HEK293T (cell line): ENCODE measurements around the gene SLC22A14.

Experiments
- CTCF ChIA-PET: fragments of 350-600 bp; formaldehyde crosslinking; extraction: SDS; loops from one replicate; lab custom pipeline; 2021; ENCODE audit warnings: antibody characterized with exemption, inconsistent platforms; lab: Yijun Ruan, JAX
- POLR2A ChIA-PET: fragments of 350-600 bp; formaldehyde crosslinking; extraction: SDS; loops from one replicate; lab custom pipeline; 2020; ENCODE audit warnings: antibody characterized with exemption, inconsistent platforms; lab: Yijun Ruan, JAX
- DNase-seq: peaks from one replicate; pipeline ENCODE4 v3.0.0; 2012; ENCODE audit warnings: mixed read lengths; ENCODE audit errors: extremely low spot score
- ARNT ChIP-seq: fragments of 450-650 bp; IDR thresholded peaks from 2 replicates; pipeline ENCODE4 v1.6.1; 2017; ENCODE audit warnings: mild to moderate bottlenecking
- BHLHE40 ChIP-seq: fragments of 450-650 bp; IDR thresholded peaks from 2 replicates; pipeline ENCODE4 v1.6.1; 2016; ENCODE audit warnings: mild to moderate bottlenecking, moderate library complexity, borderline replicate concordance
- CTBP1 ChIP-seq: fragments of 450-650 bp; IDR thresholded peaks from 2 replicates; pipeline ENCODE4 v1.6.1; 2016; ENCODE audit warnings: borderline replicate concordance
- ELF4 ChIP-seq: fragments of 450-650 bp; IDR thresholded peaks from 2 replicates; pipeline ENCODE4 v1.6.1; 2017; ENCODE audit warnings: antibody characterized with exemption
- FOXA1 ChIP-seq: fragments of 450-650 bp; IDR thresholded peaks from 2 replicates; pipeline ENCODE4 v1.6.1; 2016; ENCODE audit warnings: mild to moderate bottlenecking
- FOXK2 ChIP-seq: fragments of 450-650 bp; IDR thresholded peaks from 2 replicates; pipeline ENCODE4 v1.6.1; 2016; ENCODE audit warnings: mild to moderate bottlenecking
- FOXM1 ChIP-seq: fragments of 450-650 bp; IDR thresholded peaks from 2 replicates; pipeline ENCODE4 v1.6.1; 2017; ENCODE audit warnings: mild to moderate bottlenecking, borderline replicate concordance
- HDGF ChIP-seq: fragments of 450-650 bp; IDR thresholded peaks from 2 replicates; pipeline ENCODE4 v1.6.1; 2017; ENCODE audit warnings: antibody characterized with exemption, borderline replicate concordance
- L3MBTL2 ChIP-seq: fragments of 450-650 bp; conservative IDR thresholded peaks from 2 replicates; pipeline ENCODE4 v1.6.1; 2016; ENCODE audit warnings: mild to moderate bottlenecking
- LEF1 ChIP-seq: fragments of 450-650 bp; IDR thresholded peaks from 2 replicates; pipeline ENCODE4 v1.6.1; 2017; ENCODE audit warnings: mild to moderate bottlenecking, borderline replicate concordance
- NFRKB ChIP-seq: fragments of 450-650 bp; IDR thresholded peaks from 2 replicates; pipeline ENCODE4 v1.6.1; 2016; ENCODE audit warnings: mild to moderate bottlenecking, moderate library complexity
- SP1 ChIP-seq: fragments of 450-650 bp; IDR thresholded peaks from 2 replicates; pipeline ENCODE4 v1.6.1; 2017
- SUZ12 ChIP-seq: fragments of 450-650 bp; IDR thresholded peaks from 2 replicates; pipeline ENCODE4 v1.6.1; 2016; ENCODE audit warnings: mild to moderate bottlenecking
- TARDBP ChIP-seq: fragments of 450-650 bp; IDR thresholded peaks from 2 replicates; pipeline ENCODE4 v1.6.1; 2016
- ZNF384 ChIP-seq: fragments of 450-650 bp; IDR thresholded peaks from 2 replicates; pipeline ENCODE4 v1.6.1; 2016
- TF ChIP-seq, protein P1 (sequence below): fragments of 450-650 bp; IDR thresholded peaks from 2 replicates; pipeline ENCODE4 v1.6.1; 2016

The SLC22A14 gene

DNA sequence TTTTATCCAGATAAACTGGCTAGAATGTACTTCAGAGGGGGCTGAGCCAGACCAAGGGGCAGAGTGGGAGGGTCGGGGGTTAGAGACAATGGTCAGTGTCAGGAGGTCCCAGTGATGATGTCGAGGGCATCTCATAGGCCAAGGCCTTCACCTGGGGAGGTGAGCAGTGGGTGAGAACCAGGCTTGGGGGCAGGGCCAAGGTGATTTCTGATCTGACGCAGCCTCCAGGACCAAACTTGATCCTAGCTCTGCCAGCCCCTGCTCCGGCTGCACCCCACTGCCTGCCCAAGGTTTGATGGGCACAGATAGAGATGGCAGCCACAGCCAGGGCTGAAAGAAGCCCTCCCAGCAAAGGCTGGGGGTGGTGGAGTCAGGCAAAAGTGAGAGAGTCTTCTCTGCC lies 79.4 kb downstream of the SLC22A14 start:
- ChIA-PET POLR2A (no interaction called here), CTCF (no interaction called here)
- TF ChIP-seq SUZ12 (no peak), ZNF384 (no peak), ARNT (no peak), HDGF (no peak), BHLHE40 (no peak), ELF4 (no peak), FOXK2 (no peak), L3MBTL2 (no peak), CTBP1 (no peak), LEF1 (no peak), SP1 (no peak)
- TF ChIP-seq, protein P1, sequence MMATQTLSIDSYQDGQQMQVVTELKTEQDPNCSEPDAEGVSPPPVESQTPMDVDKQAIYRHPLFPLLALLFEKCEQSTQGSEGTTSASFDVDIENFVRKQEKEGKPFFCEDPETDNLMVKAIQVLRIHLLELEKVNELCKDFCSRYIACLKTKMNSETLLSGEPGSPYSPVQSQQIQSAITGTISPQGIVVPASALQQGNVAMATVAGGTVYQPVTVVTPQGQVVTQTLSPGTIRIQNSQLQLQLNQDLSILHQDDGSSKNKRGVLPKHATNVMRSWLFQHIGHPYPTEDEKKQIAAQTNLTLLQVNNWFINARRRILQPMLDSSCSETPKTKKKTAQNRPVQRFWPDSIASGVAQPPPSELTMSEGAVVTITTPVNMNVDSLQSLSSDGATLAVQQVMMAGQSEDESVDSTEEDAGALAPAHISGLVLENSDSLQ: no peak
- no peak for DNase-seq

DNA sequence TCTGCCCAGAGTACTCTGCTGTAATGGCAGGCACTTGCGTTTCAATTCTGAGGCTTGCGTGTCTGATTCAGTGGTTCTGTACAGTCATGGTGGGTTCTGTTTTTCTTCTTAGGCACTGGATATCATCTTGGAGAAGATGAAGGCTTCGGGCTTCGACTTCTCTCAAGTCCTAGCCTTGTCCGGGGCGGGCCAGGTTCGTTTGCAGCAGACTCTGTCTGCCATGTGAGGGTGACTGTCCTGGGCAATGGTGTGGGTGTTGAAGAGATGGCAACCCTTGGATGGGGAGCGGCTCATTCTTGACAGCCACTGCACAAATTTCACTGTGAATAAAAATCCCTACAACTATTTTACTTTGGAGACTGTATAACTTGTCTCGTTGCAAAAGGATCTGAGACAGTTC lies 80.7 kb downstream of the SLC22A14 start:
- DNase-seq: no peak
- CTCF ChIA-PET: no interaction called here
- TF ChIP-seq FOXK2 (no peak), SUZ12 (no peak), L3MBTL2 (no peak), FOXM1 (no peak), CTBP1 (no peak), ELF4 (no peak), ARNT (no peak), ZNF384 (no peak), FOXA1 (no peak), LEF1 (no peak), TARDBP (no peak)
- POLR2A ChIA-PET: no interaction called here

DNA sequence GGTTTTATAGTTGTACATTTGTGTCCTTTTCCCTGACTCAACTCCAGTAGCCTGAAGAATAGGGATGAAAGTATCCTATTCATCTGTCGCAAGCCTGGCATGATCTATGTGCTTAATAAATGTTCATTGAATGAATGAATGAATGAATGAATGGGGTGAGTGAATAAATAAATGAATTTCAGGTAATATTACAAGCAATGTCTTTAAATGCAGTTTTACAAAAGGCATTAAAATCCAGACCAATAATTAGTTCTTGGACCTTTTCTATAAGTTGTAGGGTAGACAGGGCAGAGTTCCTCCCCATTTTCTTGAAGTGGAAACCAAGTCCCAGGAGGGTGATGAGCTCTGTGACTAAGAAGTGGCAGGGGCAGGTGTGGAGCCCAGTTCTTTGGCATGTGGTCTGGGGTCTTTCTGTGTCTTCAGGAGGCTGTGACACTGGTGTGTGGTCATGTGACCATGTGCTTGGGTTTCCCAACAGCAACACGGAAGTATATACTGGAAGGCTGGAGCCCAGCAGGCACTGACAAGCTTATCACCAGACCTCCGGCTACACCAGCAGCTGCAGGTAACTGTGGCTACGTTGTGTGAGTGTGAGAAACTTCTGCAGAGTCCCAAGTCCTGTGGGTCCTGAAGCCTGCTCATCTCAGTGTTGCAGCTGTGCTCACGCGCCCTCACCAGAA lies 82.8 kb downstream of the SLC22A14 start:
- CTCF ChIA-PET: no interaction called here
- TF ChIP-seq NFRKB: no peak
- TF ChIP-seq FOXK2: no peak
- no peak for TF ChIP-seq SP1
- DNase-seq: no peak
- POLR2A ChIA-PET: no interaction called here

DNA sequence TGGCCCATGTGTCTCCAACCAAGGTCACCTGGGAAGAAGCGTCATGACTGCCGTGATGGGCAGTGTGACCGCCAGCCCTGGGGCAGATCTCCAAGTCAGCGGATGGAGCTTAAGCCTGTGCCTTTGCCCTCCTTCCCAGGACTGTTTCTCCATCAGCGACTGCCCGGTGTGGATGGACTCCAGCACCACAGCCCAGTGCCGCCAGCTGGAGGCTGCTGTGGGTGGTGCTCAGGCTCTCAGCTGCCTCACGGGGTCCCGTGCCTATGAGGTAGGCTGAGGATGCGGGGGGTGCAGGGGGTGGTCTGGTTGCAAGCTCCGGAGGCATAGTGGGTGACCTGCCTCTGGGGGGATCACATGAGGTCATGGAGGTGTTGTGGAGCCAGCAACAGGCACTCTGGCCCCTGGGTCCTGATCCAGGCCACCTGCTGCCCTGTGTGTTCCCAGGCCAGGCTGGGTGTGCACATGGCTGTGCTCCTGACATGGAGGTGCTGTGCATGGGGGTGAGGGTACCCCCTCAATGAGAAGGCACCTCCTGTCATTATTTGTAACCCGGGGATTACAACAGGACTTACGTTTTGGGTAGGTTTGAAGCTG lies 83.5 kb downstream of the SLC22A14 start:
- ChIA-PET CTCF (no interaction called here), POLR2A (no interaction called here)
- TF ChIP-seq HDGF: no peak
- no peak for TF ChIP-seq FOXM1
- TF ChIP-seq FOXK2: no peak
- TF ChIP-seq, protein P1: no peak
- no peak for TF ChIP-seq SUZ12
- no peak for TF ChIP-seq LEF1
- no peak for TF ChIP-seq FOXA1
- no peak for TF ChIP-seq ELF4
- no peak for TF ChIP-seq TARDBP
- TF ChIP-seq BHLHE40: no peak
- TF ChIP-seq SP1: no peak
- TF ChIP-seq NFRKB: no peak
- no peak for TF ChIP-seq ZNF384
- no peak for TF ChIP-seq CTBP1

DNA sequence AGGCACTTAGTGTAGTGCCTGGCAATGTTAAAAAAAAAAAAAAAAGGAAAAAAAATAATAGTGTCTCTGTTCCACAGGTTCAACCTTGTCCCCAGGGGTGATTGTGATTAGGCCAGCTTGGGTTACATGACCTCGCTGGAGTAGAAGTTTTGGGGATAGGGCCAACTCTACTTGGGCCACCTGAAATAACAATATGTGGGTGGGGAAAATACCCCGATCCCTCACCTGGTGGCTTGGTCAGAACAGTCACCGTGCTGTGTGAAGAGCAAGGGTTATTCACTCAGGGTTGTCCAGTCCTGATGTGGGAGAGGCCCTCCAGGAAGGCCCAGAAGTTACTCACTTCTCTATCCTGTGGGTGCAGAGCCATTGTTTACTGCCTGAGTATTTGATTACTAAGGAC lies 84.0 kb downstream of the SLC22A14 start:
- ChIA-PET POLR2A (no interaction called here), CTCF (no interaction called here)
- DNase-seq: no peak
- TF ChIP-seq FOXA1 (no peak), TARDBP (no peak), SP1 (no peak), ELF4 (no peak), HDGF (no peak), NFRKB (no peak), CTBP1 (no peak), FOXM1 (no peak), LEF1 (no peak), ZNF384 (no peak)
- TF ChIP-seq, protein P1: no peak

More for the DNA sequence above, 83.5 kb downstream of the SLC22A14 start:
- DNase-seq: no peak

DNA sequence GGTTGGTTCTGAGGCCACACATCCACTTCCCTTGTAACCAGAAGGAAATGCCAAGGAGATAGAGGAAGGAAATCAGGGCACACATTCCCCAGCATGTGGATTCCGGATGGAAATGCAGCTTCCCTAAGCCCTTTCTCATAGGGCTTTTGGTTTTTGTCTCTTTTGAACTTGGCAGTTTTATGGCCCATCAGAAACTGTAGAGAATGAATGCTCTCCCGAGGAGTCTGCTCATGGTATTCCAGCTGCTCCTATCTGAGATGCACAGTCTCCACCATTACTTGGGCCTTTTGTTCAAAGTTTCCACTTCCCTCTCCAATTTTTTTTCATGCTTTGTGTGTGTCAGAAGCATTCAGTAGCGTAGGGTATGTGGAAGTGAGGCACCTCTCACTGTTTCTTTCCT lies 85.7 kb downstream of the SLC22A14 start:
- TF ChIP-seq FOXA1: no peak
- TF ChIP-seq FOXK2: no peak
- no peak for TF ChIP-seq NFRKB
- no peak for TF ChIP-seq L3MBTL2
- TF ChIP-seq ARNT: no peak
- no peak for TF ChIP-seq ELF4
- no peak for TF ChIP-seq CTBP1
- no peak for TF ChIP-seq BHLHE40
- TF ChIP-seq FOXM1: no peak
- no peak for TF ChIP-seq SP1
- no peak for TF ChIP-seq LEF1
- no peak for TF ChIP-seq SUZ12
- TF ChIP-seq HDGF: no peak
- no peak for TF ChIP-seq ZNF384
- no peak for TF ChIP-seq TARDBP
- TF ChIP-seq, protein P1: no peak
- ChIA-PET POLR2A (no interaction called here), CTCF (no interaction called here)
- DNase-seq: no peak
